Measurements from ENCODE around the gene ADGRL3.

Gene ADGRL3

DNA sequence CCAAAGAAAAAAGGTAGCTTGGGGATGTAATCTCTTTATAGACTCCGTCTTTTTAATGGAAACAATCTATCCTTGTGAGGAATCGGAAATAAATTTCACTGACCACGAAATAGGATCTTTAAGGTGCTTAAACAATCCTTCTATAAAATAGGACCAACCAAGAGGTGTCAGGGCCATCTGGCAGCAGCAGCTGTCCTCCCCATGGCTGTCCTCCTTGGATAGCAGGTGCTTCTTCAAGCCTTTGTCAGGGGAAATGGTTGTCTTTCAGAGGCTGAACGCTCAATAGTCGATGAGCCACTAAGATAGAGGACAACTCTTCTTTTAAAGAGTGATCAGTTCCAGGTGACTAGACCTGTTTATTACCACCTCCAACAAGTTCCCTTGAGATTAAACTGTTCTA, 231.0 kb downstream of the ADGRL3 start:
- DNase-seq, result no peak

DNA sequence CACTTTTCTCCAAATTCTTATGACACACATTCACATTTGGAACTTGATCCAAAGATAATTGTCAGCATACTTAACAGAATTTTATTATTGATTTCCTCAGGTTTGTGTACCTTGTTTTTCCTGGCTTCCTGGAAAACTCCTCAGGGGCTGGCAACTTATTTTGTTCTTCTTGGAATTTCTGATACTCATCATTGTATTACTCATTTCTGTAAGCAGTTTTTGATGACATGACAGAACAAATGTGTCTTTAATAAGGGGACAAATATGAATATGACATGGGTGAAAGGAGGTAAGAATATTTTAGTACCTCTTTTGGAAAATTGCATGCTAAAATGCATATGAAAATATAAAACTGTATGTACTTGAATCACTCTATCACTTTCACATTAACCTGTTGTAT, 237.8 kb downstream of the ADGRL3 start:
- no peak for DNase-seq

DNA sequence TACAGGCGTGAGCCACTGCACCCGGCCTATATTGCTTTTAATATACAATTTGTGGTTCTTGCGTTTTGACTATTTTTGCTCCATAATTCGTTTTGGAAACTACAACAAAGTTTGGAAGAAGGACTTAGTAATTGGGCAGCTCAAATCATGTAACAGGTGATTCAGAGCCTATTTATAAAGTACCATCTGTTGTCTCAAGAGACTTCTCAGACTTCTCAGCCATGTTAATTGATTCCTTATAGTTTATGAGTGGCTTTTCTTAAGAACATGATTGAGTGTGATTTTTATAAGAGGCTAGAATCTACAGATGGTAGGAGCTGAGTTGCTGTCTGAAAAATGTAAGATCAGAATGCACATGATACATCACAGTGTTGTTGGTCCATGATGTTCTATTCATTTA, 240.2 kb downstream of the ADGRL3 start:
- DNase-seq, result no peak

DNA sequence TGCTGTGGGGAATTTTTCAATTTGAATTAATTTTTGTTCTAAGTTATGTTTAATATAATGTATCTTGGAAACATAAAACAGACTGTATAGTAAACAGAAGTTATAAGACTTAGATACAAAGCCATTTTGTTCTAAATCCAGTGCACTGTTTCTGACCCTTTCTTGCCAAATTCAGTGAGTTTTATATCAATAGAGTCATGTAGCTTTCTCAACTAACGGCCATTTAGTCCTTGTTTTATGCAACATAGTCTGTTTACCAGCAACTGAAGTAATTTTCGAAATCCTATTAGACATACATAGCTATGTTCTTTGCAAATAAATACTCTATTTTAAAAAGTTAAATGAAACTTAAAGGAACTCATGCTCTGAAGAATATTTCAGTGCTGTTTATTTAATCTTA, 242.8 kb downstream of the ADGRL3 start:
- DNase-seq, result no peak

GRCh38 chr4:61443813-61444510, 243.8 kb downstream of the ADGRL3 start:
- no peak for DNase-seq

- DNase-seq, result no peak
These were observed 245.4 kb downstream of the ADGRL3 start for GRCh38 chr4:61445374-61446063.

DNA sequence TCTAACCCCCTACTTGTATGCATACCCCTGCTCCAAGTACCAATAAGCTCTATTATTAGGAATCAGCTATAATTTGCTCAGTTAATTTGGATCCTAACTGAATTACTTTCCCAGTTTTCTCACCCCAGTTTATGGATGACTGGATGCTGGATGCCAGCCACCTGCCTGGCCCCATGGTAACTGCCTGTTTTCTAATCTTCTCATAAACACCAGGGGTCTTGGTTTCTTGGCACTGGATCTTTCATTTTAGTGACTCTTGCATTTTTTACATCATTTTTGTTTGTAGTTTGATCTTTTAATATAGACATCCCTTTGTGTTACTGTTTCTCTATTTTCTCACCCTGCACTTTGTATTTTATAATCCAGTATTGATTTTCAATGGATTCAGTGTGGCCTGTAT, 246.8 kb downstream of the ADGRL3 start:
- no peak for DNase-seq

DNA sequence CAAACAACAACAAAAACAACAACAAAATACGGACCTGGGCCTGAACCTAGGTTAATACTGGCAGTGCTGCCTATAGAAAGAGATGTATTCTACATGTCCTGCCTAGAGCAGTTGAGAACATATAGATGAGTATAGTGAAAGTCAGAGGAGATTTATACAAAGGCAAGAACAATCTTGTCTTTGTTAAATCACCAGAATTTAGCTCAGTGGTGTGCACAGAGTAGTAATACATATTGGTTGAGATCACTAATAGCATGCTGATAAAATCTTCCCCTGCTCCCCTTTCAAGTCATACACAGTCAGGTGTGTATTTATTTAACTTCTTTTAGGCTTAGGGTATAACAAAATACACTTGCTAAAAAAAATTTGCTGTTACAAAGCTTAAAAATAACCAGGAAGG, 247.8 kb downstream of the ADGRL3 start:
- DNase-seq, result no peak

- DNase-seq, result no peak
These were observed 251.8 kb downstream of the ADGRL3 start for GRCh38 chr4:61451935-61452334.

DNA sequence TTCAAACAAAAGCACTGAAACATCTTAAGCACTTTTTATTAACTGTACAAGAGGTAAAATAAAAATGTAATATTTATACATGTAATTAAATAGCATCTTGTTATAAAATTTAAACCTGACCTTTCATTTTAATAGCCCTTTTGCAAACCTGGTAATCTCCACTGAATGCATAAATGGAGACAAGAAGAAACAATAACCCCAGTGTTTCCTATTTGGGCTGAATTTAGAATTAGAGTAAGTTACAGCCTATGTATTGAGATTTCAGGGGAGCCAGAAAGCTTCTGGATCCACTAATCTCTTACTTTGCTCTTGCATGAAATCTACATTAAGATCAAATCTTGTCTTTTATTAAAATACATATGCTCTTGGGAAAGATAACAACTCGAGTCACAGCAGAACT, 261.8 kb downstream of the ADGRL3 start:
- DNase-seq, result no peak

GRCh38 chr4:61462451-61463326, 262.6 kb downstream of the ADGRL3 start:
- no peak for DNase-seq

DNA sequence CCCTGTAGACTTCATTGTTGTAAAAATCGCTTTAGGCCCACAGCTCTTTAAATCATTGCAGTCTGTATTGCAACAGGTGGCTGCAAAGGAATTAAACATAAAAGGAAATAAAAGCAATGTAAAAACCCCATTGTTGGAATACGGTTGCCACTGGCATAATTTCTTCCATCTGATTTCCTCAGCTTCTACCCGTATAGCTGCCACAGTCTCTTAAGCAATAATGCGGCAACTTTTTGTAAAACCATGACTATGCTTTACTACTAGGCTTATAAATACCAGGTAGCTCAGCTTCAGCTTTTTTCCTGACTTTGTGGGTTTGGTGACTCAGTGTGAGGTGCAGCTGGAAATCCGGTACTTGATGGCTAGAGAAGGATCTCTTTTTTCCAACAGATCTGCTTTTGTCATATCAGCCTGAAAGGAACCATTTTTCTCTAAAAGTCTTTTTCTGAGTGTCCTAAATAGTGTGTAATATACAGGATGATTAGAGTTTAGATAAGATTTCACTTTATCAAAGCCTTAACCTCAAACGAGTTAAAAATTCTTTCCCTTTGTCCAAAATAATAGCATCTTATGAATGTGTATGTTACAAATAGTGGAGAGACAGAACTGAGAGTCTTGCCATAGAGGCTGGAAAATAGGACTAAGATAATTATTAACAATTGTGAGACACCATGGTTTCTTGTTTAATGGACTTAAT, 268.0 kb downstream of the ADGRL3 start:
- no peak for DNase-seq

GRCh38 chr4:61473306-61473705, 273.2 kb downstream of the ADGRL3 start:
- no peak for DNase-seq

DNA sequence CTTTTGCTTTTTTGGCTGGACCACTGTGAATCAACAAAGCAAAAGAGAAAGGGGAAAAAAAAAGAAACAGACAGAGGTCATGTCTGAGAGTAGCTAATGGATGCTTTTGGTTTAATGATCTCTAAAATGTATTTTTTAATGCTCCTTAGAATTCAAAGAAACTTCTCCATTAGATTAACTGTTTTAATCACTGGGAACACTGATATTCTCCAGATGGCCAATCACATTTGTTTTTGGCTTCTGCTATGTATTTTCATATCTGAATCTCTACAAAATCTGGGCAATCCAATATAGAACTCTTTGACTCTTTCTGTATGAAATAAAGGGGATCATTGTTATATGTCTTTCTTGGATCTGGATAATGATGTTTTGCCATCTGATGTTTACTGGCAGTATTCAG, 278.2 kb downstream of the ADGRL3 start:
- no peak for DNase-seq

DNA sequence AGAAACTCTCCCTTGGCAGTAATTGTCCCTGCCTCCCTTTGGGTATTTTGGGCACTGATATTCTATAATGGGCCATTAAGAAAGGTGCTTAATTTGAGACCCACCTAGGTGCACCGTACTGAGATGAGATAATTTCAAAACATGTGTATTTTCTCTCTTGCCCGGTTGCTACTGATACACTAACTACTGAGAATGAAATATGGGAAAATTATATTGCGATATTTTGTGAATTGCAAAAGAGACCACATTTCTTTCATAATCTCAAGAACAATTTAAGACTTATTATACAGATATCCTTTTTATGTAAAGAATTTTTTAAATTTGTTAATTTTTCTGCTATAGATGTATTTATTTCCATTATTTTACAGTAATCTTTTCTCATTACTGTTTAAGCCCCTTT, 284.9 kb downstream of the ADGRL3 start:
- no peak for DNase-seq

- no peak for DNase-seq
These were observed 289.8 kb downstream of the ADGRL3 start for GRCh38 chr4:61489927-61490326.

GRCh38 chr4:61493041-61493440, 292.9 kb downstream of the ADGRL3 start:
- DNase-seq, result no peak

- no peak for DNase-seq
These were observed 293.3 kb downstream of the ADGRL3 start for GRCh38 chr4:61493470-61493869.

- no peak for DNase-seq
These were observed 300.8 kb downstream of the ADGRL3 start for GRCh38 chr4:61500883-61501282.

DNA sequence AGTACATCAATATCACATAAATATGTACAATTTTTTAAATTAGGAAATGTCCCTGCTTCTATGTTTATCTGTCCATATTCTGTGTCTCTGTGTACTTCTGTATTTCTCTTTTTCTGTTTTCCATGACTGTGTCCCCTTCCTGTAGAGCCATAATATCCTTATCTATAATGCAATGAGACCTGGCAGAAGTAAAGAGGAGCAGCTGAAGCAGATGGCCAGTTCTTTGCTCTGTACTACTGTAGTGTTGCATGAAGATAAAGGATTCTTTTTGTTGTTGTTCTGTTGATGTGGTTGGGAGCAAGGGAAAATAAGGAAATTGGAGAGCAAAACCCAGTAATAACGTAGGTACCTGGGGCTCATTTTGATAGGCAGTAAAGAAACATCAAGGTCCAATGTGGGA, 301.7 kb downstream of the ADGRL3 start:
- DNase-seq, result no peak

DNA sequence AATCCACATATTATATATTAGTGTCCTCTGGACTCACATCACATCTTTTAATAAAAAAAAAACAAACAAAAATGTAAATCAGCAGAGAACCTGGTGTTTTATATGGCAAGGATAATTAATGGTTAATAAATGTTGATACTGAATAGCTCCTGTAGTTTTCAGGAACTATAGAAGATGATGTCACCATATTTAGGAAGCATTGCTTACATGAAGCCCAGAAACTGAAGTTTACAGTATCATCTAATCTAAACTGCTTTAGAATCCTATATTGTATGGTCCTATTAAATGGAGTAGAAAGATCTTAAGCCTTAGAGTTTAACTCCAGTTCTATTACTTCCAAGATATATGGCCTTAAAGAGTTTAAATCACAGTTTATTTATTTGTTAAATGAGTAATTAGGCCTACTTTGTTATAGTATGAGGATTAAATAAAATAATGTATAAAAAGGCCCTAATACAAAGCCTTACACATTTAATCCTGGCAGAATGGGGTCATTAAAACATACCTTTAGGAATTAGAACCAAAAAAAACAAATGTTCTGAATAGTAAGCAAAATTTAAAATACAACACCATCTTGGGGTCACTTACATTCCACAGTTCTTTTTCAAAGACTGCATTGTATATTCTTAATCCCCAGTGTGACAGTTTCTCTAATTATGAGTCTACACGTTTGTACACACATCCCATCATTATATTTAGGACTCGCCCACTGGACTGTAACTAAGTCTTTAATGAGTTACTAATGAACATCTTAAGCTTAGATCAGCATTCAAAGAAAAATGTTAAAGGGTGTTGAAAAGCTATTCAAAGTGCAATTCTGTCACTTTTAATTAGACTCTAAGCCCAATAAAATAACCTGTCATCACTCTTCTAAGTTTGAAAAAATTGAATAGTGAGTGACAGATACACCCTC, 305.9 kb downstream of the ADGRL3 start:
- DNase-seq, result no peak

DNA sequence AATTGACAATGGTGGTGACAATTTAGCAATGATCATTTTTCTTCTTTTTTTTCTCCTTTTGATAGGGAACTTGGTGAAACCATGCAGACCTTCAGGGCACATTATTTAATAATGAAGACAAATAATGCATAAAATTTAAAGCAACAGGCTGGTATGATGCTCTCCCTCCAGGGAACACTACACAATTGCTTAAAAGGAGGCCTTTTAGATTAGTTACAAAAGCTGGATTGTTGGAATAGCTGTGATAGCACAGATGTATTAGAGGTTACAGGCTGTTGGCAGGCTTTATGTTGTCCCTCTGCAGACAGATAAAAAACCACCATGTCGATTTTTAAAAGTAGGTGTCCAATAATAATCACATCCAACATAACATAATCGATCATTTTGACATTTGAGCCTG, 307.0 kb downstream of the ADGRL3 start:
- DNase-seq, result no peak
